GM12872 (cell line): ENCODE results near the gene RBM25.

ENCODE experiments used
- TF ChIP-seq, protein P1 (sequence below): IDR thresholded peaks from 3 replicates; pipeline ENCODE4 v1.5.1; 2011; ENCODE audit warnings: low read depth, mild to moderate bottlenecking, low read length, moderate library complexity; ENCODE audit not compliant: insufficient read depth

Gene RBM25

DNA sequence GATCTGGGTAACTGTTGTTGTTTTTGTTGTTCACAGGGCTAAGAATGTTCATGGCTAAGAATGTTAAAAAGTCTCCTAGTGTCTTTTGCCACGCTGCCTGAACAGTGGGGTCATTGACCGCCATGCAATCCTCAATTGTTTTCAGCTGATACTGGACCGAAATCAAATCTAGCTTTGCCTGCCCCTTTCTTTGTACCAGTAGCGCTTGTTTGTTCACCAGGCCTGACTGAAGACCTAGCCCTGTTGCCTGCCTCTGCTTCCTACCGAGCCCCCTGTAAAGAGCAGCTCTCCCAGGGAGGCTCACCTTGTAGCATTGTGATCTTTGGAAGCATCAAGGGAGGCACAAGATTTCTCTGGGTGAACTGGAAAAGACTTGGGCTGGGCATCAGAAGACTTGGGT lies 84.7 kb downstream of the RBM25 start:
- TF ChIP-seq, protein P1, sequence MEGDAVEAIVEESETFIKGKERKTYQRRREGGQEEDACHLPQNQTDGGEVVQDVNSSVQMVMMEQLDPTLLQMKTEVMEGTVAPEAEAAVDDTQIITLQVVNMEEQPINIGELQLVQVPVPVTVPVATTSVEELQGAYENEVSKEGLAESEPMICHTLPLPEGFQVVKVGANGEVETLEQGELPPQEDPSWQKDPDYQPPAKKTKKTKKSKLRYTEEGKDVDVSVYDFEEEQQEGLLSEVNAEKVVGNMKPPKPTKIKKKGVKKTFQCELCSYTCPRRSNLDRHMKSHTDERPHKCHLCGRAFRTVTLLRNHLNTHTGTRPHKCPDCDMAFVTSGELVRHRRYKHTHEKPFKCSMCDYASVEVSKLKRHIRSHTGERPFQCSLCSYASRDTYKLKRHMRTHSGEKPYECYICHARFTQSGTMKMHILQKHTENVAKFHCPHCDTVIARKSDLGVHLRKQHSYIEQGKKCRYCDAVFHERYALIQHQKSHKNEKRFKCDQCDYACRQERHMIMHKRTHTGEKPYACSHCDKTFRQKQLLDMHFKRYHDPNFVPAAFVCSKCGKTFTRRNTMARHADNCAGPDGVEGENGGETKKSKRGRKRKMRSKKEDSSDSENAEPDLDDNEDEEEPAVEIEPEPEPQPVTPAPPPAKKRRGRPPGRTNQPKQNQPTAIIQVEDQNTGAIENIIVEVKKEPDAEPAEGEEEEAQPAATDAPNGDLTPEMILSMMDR, result no peak

DNA sequence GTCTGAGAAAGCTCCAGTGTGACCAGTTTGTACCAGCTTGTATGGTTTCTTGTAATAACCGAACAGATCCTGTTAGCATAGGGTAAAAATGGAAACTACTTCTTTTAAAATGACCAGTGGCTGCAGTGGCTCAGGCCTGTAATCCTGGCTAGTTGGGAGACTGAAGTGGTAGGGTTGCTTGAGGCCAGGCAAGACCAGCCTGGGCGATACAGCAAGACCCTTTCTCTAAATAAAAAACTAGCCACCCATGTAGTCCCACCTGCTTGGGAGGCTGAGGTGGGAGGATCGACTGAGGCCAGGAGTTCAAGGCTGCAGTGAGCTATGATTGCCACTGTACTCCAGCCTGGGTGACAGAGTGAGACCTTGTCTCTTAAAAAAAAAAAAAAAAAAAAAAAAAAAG lies 85.3 kb downstream of the RBM25 start:
- TF ChIP-seq, protein P1, result no peak

- TF ChIP-seq, protein P1, result no peak
Observed at GRCh38 chr14:73145371-73145770, 87.0 kb downstream of the RBM25 start.

DNA sequence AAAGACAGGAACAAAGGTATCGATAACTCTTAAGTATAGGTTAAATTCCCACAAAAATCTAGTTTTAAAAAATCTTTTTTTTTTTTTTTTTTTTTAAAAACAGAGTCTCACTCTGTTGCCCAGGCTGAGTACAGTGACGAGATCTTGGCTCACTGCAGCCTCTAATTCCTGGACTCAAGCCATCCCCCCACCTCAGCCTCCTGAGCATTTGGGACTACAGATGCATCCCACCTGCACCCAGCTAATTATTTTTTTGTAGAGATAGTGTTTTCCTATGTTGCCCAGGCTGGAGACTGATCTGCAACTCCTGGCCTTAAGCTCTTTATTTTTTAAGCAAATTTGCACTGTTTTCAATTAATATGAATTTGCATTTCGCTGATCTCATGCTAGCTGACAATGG lies 87.8 kb downstream of the RBM25 start:
- TF ChIP-seq, protein P1, result no peak

- TF ChIP-seq, protein P1, result no peak
Observed at GRCh38 chr14:73149753-73150152, 91.4 kb downstream of the RBM25 start.

DNA sequence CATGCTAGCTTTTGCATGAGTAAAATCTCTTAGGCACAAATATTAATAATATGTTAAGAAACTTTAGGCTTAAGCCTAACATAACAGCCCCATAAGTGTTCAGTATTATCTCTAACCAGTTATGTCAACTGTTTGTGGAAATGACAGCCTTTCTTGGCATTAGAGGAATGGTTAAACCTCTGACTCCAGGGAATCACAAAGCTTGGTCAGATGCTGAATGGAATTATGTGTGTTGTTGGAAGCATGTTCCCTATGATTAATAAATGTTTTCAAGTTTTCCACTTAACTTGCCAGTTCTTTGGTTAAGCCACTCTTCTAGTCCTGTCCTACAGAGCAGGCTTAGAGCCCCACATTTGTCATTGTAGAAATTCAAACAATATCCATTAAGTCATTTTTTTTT lies 94.9 kb downstream of the RBM25 start:
- TF ChIP-seq, protein P1, result no peak

GRCh38 chr14:73162251-73162650 lies 103.9 kb downstream of the RBM25 start:
- TF ChIP-seq, protein P1, result no peak

GRCh38 chr14:73166399-73166798 lies 108.1 kb downstream of the RBM25 start:
- TF ChIP-seq, protein P1, result no peak
